ENCODE data around the gene PROSER3. TPM values are rescaled to one million over a fixed set of nuclear protein-coding genes. Genes with fewer than 3 reads are reported as not detected.

The PROSER3 gene
- total and polyA plus RNA-seq, 2 of the 13 experiments (the other 11 are each of a cell fraction or from before 2014, with no cell fraction given) = 5.1 to 5.7 TPM

DNA sequence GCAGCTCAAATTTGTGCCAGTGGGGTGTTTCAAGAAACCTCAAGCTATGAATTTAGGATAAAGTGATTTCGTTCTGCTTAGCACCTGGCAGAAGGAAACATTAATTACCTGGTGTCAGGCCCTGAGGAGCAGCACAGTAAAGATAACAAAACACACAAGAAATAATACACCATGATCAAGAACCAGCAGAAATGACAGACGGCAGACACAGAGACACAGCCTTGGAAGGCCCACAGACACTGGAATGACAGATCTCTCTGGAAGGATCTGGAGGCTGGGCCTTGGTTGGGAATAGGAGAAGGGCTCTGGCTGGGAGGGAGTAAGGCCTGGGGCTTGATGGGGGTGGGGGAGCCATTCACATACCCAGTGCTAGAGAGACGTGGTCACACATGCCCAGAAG lies 43.9 kb downstream of the PROSER3 start:
- BruUV-seq (replicated peaks) = TSS peak; percentile 24
- WGBS (ENCODE audit: low lambda C conversion rate) = 94% methylated on average over 2 of the region's 3 CpGs
- in situ Hi-C loops (cut with HindIII; ENCODE audit: extremely low pct_ligation_motif_present, low pct_unique_long_range_greater_than_20kb) = no loop called here
- ChIA-PET POLR2A (interaction anchor here (0.9 to 3.6 kb wide), 2 partner anchors 10 to 59 kb away, joined by 3 to 13 read pairs; partner anchors contain the start of gene PRODH2), CTCF (ENCODE audit: low intra/inter-chr PET ratio, low total read pairs) (no interaction called here)
- ATAC-seq (no peak), DNase-seq (ENCODE audit: low spot score) (no peak), FAIRE-seq (no peak)
- no peak overlapping the region for H3K4me3 ChIP-seq (replicated peaks in 1 of 3; ENCODE audit: insufficient read depth in 1 of 3, low read depth in 2 of 3, low read length in 3 of 3)
- H3K4me2 ChIP-seq (ENCODE audit: low read depth, low read length) = no peak overlapping the region
- no peaks in the 10 kb centered on the region for H3K79me2 ChIP-seq (ENCODE audit: insufficient read depth, low read length)
- TF ChIP-seq SP1 (IDR thresholded peaks at IDR 0.05) (no peak), SP1 (CRISPR knock-in tag; IDR thresholded peaks at IDR 0.05) (no peak), ZNF317 (CRISPR knock-in tag; IDR thresholded peaks at IDR 0.05) (peak; percentile 89), MATR3 (CRISPR knock-in tag; IDR thresholded peaks at IDR 0.05) (no peak), EP300 (IDR thresholded peaks at IDR 0.05; ENCODE audit: low read depth in 2 of 2, low read length in 2 of 2) (no peak), EP300 (CRISPR knock-in tag; IDR thresholded peaks at IDR 0.05; ENCODE audit: borderline replicate concordance) (no peak), KLF15 (CRISPR knock-in tag; IDR thresholded peaks at IDR 0.05; ENCODE audit: borderline replicate concordance) (no peak)
- TF ChIP-seq, protein P1, sequence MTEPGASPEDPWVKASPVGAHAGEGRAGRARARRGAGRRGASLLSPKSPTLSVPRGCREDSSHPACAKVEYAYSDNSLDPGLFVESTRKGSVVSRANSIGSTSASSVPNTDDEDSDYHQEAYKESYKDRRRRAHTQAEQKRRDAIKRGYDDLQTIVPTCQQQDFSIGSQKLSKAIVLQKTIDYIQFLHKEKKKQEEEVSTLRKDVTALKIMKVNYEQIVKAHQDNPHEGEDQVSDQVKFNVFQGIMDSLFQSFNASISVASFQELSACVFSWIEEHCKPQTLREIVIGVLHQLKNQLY (CRISPR knock-in tag; IDR thresholded peaks at IDR 0.05) = no peak
- TF ChIP-seq, protein P2, sequence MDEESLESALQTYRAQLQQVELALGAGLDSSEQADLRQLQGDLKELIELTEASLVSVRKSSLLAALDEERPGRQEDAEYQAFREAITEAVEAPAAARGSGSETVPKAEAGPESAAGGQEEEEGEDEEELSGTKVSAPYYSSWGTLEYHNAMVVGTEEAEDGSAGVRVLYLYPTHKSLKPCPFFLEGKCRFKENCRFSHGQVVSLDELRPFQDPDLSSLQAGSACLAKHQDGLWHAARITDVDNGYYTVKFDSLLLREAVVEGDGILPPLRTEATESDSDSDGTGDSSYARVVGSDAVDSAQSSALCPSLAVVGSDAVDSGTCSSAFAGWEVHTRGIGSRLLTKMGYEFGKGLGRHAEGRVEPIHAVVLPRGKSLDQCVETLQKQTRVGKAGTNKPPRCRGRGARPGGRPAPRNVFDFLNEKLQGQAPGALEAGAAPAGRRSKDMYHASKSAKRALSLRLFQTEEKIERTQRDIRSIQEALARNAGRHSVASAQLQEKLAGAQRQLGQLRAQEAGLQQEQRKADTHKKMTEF (CRISPR knock-in tag; IDR thresholded peaks at IDR 0.05) = no peak
- H4K20me1 ChIP-seq (ENCODE audit: insufficient read depth, low read length) = no peaks in the 10 kb centered on the region
- H3K27ac ChIP-seq (ENCODE audit: extremely low read length, insufficient read depth, low read length) = no peak overlapping the region
- intact Hi-C loops (cut with micrococcal nuclease; ENCODE audit: unreplicated experiment) = no loop called here
- no peak overlapping the region for H2AFZ ChIP-seq (ENCODE audit: low read length)
- no peaks in the 10 kb centered on the region for H3K9me3 ChIP-seq (ENCODE audit: low read length)
- peaks cover 16 to 31% of the 10 kb centered on the region in 2 experiments; a peak in 4 of 5 replicates for H3K36me3 ChIP-seq (replicated peaks in 1 of 2; ENCODE audit: control insufficient read depth in 1 of 2, insufficient read depth in 2 of 2, low read length in 2 of 2)
- no peaks in the 10 kb centered on the region for H3K27me3 ChIP-seq (ENCODE audit: control insufficient read depth in 1 of 2, insufficient read depth in 2 of 2, low read length in 2 of 2)
- peaks cover 11% of the 10 kb centered on the region for H3K4me1 ChIP-seq (ENCODE audit: insufficient read depth, low read length)
- H3K9ac ChIP-seq (ENCODE audit: insufficient read depth, low read depth, low read length) = no peak overlapping the region

Data from HepG2 (cell line).